GM23338 (cell line): ENCODE data around the gene CMTR1. TPM values are rescaled to one million over a fixed set of nuclear protein-coding genes. Genes with fewer than 3 reads are reported as not detected.

Experiments used
- ATAC-seq: fragments of 200-7000 bp; cut with Tn5 transposase; 3 replicates; pipeline ENCODE4 v1.9.1; 2020
- DNase-seq: peaks from one replicate; pipeline ENCODE4 v3.0.0-alpha.2; 2015; ENCODE audit warnings: low spot score
- H2AFZ ChIP-seq: fragments of 200-600 bp; sonication (generic); 2 replicates; pipeline ENCODE4 v1.8.0; 2016; ENCODE audit warnings: antibody characterized with exemption, mild to moderate bottlenecking, moderate library complexity
- H3F3A ChIP-seq: fragments of 200-600 bp; sonication (generic); replicated peaks from 2 replicates; pipeline ENCODE4 v1.8.0; 2017; ENCODE audit warnings: antibody characterized with exemption, mixed run types, low read depth
- H3K27ac ChIP-seq: fragments of 200-600 bp; sonication (generic); 2 replicates; pipeline ENCODE4 v1.6.1; 2016; ENCODE audit warnings: low read depth
- H3K27me3 ChIP-seq: fragments of 200-600 bp; sonication (generic); 2 replicates; pipeline ENCODE4 v1.8.0; 2016; ENCODE audit warnings: mild to moderate bottlenecking, mixed run types, moderate library complexity; ENCODE audit not compliant: insufficient read depth
- H3K36me3 ChIP-seq: fragments of 200-600 bp; sonication (generic); 2 replicates; pipeline ENCODE4 v1.8.0; 2016; ENCODE audit warnings: mild to moderate bottlenecking; ENCODE audit not compliant: insufficient read depth
- H3K4me1 ChIP-seq: fragments of 200-600 bp; sonication (generic); 2 replicates; pipeline ENCODE4 v1.8.0; 2016; ENCODE audit warnings: mild to moderate bottlenecking, moderate library complexity; ENCODE audit not compliant: insufficient read depth
- H3K4me2 ChIP-seq: fragments of 200-600 bp; sonication (generic); 2 replicates; pipeline ENCODE4 v1.7.1; 2017; ENCODE audit warnings: mixed run types
- H3K4me3 ChIP-seq: fragments of 200-600 bp; sonication (generic); 2 replicates; pipeline ENCODE4 v1.6.1; 2016; ENCODE audit warnings: mixed run types
- H3K79me2 ChIP-seq: fragments of 200-600 bp; sonication (generic); replicated peaks from 2 replicates; pipeline ENCODE4 v1.8.0; 2017; ENCODE audit warnings: mild to moderate bottlenecking; ENCODE audit not compliant: insufficient read depth
- H3K9me2 ChIP-seq: fragments of 200-600 bp; sonication (generic); 2 replicates; pipeline ENCODE4 v1.8.0; 2017; ENCODE audit not compliant: insufficient read depth
- H4K20me1 ChIP-seq: fragments of 200-600 bp; sonication (generic); replicated peaks from 2 replicates; pipeline ENCODE4 v1.8.0; 2017; ENCODE audit warnings: mild to moderate bottlenecking; ENCODE audit not compliant: insufficient read depth
- H3K27ac Mint-ChIP-seq: 2 replicates; pipeline ENCODE4 v1.8.0; 2020; ENCODE audit warnings: inconsistent platforms, mild to moderate bottlenecking, moderate library complexity, mixed read lengths
- H3K27me3 Mint-ChIP-seq: 3 replicates; pipeline ENCODE4 v1.8.0; 2022; ENCODE audit warnings: low read depth, mild to moderate bottlenecking, moderate library complexity, mixed read lengths, inconsistent platforms; ENCODE audit not compliant: insufficient read depth, poor library complexity
- H3K36me3 Mint-ChIP-seq: 3 replicates; pipeline ENCODE4 v1.8.0; 2021; ENCODE audit warnings: low read depth, mild to moderate bottlenecking, inconsistent platforms, moderate library complexity, mixed read lengths
- H3K4me1 Mint-ChIP-seq: 3 replicates; pipeline ENCODE4 v1.8.0; 2020; ENCODE audit warnings: mild to moderate bottlenecking, inconsistent platforms, mixed read lengths
- H3K4me3 Mint-ChIP-seq: 3 replicates; pipeline ENCODE4 v1.8.0; 2021; ENCODE audit warnings: moderate library complexity, mild to moderate bottlenecking, inconsistent platforms, mixed read lengths
- H3K9me3 Mint-ChIP-seq: 3 replicates; pipeline ENCODE4 v1.8.0; 2020; ENCODE audit warnings: moderate library complexity, mild to moderate bottlenecking, inconsistent platforms, mixed read lengths
- EZH2 ChIP-seq: fragments of 200-600 bp; sonication (generic); IDR thresholded peaks from one replicate; pipeline ENCODE4 v1.8.0; 2017; ENCODE audit warnings: antibody characterized with exemption, mild to moderate bottlenecking, low read depth; ENCODE audit not compliant: unreplicated experiment
- EZH2phosphoT487 ChIP-seq: fragments of 200-600 bp; sonication (generic); IDR thresholded peaks from one replicate; pipeline ENCODE4 v1.8.1; 2018; ENCODE audit warnings: antibody characterized with exemption; ENCODE audit not compliant: unreplicated experiment
- JUNB ChIP-seq: IDR thresholded peaks from one replicate; pipeline ENCODE4 v1.6.1; 2016; ENCODE audit warnings: antibody characterized with exemption; ENCODE audit not compliant: unreplicated experiment
- NANOG ChIP-seq: IDR thresholded peaks from 2 replicates; pipeline ENCODE4 v1.6.1; 2016; ENCODE audit warnings: antibody characterized with exemption, borderline replicate concordance
- POLR2AphosphoS5 ChIP-seq: IDR thresholded peaks from 2 replicates; pipeline ENCODE4 v1.6.1; 2016; ENCODE audit warnings: antibody characterized with exemption, low read depth
- ZNF114 ChIP-seq: fragments of 250-450 bp; sonication (Bioruptor Pico); IDR thresholded peaks from 2 replicates; pipeline ENCODE4 v1.5.0; 2020; ENCODE audit warnings: mild to moderate bottlenecking, moderate library complexity
- polyA plus RNA-seq: library from polyadenylated mRNA; unstranded; fragments of >200 nt; fragmentation: Nextera tagmentation; extraction: Ambion mirVana; gene quantifications from 2 replicates; pipeline ENCODE4 v1.2.1, GENCODE V29; 2016
- total RNA-seq: library from RNA; depleted of rRNA; stranded (reverse); fragments of >200 nt; shearing (Covaris generic); gene quantifications from 2 replicates; pipeline ENCODE4 v1.2.3, GENCODE V29; 2014
- TF ChIP-seq, protein P1 (sequence below), 2 experiments: fragments of 200-600 bp in 1 of 2; sonication (generic) in 1 of 2; conservative IDR thresholded peaks; 2 replicates each; pipeline versions ENCODE4 v1.5.1 to v1.6.1; 2016 to 2017; ENCODE audit warnings: antibody characterized with exemption in 2 of 2, low read depth in 2 of 2, mild to moderate bottlenecking in 2 of 2, moderate library complexity in 1 of 2
- TF ChIP-seq, protein P2 (sequence below): fragments of 250-450 bp; sonication (Bioruptor Pico); IDR thresholded peaks from 2 replicates; pipeline ENCODE4 v1.5.0; 2020; ENCODE audit warnings: mild to moderate bottlenecking, moderate library complexity
- TF ChIP-seq, protein P3 (sequence below): IDR thresholded peaks from 2 replicates; pipeline ENCODE4 v1.6.1; 2016; ENCODE audit warnings: antibody characterized with exemption

Gene CMTR1
- total and polyA plus RNA-seq, 2 experiments from 2014 or later = 7.3 to 36.4 TPM

DNA sequence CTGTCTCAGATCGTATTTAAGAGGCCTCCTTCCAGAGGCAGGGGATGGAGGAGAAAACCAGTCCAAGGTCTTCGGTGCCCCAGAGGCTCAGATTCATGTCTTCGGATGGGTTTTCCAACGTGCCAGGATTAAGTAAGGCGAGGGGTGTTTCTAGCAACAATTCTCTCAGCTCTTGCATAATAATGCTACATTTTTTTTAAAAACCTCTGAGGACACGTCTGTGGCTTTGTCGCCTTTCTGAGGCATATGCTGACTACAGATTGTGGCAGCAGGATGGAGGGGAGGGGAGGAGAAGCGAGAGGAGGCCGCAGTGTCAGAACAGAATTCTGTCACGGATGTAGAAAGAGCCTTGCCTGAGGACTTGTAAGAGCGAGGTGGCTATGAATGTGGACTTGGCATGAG is 84.4 kb downstream of the CMTR1 start (continued):
- TF ChIP-seq, protein P1, sequence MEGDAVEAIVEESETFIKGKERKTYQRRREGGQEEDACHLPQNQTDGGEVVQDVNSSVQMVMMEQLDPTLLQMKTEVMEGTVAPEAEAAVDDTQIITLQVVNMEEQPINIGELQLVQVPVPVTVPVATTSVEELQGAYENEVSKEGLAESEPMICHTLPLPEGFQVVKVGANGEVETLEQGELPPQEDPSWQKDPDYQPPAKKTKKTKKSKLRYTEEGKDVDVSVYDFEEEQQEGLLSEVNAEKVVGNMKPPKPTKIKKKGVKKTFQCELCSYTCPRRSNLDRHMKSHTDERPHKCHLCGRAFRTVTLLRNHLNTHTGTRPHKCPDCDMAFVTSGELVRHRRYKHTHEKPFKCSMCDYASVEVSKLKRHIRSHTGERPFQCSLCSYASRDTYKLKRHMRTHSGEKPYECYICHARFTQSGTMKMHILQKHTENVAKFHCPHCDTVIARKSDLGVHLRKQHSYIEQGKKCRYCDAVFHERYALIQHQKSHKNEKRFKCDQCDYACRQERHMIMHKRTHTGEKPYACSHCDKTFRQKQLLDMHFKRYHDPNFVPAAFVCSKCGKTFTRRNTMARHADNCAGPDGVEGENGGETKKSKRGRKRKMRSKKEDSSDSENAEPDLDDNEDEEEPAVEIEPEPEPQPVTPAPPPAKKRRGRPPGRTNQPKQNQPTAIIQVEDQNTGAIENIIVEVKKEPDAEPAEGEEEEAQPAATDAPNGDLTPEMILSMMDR (conservative IDR thresholded peaks at IDR 0.05; ENCODE audit: low read depth in 2 of 2) = no peak
- TF ChIP-seq ZNF114 (CRISPR knock-in tag) (no peak), EZH2 (no peak)

DNA sequence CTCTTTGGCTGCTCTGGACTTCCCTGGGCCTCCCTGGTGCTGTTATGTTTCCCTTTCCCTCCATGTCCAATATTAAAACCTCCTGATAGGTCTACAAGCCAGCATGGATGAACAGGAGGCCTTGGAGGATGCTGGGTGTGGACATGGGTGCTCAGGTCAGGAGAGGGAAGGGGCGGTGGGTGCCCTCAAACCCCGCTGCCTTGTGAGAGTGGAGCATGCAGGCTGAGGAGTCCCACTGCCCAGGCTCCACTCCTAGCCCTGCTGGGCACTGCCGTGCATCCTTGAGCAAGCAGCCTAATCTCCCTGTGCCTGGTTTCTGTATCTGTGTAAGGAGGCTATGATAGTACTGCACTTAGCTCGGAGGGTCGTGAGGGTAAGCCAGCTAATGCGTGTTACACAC is 85.1 kb downstream of the CMTR1 start:
- H3K4me3 ChIP-seq = no peak overlapping the region
- Mint-ChIP-seq H3K9me3 (no peaks in the 10 kb centered on the region; the same call in 2 of the 3 replicates), H3K27ac (no peak overlapping the region), H3K4me3 (no peak overlapping the region), H3K4me1 (peaks cover 43% of the 10 kb centered on the region), H3K36me3 (no peaks in the 10 kb centered on the region), H3K27me3 (peaks cover 17% of the 10 kb centered on the region)
- H3K4me1 ChIP-seq = peaks cover 34% of the 10 kb centered on the region
- DNase-seq = no peak
- peaks cover 16% of the 10 kb centered on the region for H3K27me3 ChIP-seq
- H3F3A ChIP-seq = no peaks in the 10 kb centered on the region
- no peaks in the 10 kb centered on the region for H3K9me2 ChIP-seq
- H2AFZ ChIP-seq = no peak overlapping the region
- TF ChIP-seq JUNB (no peak), ZNF114 (CRISPR knock-in tag) (no peak)
- H3K4me2 ChIP-seq = no peak overlapping the region
- no peaks in the 10 kb centered on the region for H3K79me2 ChIP-seq
- H4K20me1 ChIP-seq = no peaks in the 10 kb centered on the region
- no peaks in the 10 kb centered on the region; the same call in 1 of the 2 replicates for H3K36me3 ChIP-seq
- no peak overlapping the region for H3K27ac ChIP-seq
- ATAC-seq = no peak

DNA sequence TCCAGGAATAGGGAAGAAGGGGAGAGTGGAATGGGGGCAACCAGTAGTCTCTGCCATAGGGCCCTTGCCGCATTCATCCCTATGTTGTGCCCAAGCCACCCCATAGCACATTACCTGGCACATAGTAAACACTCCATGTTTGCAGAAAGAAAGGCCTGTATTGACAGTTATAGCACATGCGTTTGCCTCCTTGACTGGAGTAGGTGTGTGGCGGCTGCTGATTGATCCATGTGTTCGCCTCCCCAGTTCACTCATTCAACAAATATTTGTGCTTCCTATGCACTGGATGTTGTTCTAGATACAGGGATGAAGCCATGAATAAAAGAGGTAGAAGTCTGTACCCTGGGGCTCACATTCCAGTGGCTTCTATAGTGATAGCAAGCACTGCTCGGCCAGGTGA is 86.4 kb downstream of the CMTR1 start:
- Mint-ChIP-seq H3K4me1 (peaks cover 30% of the 10 kb centered on the region), H3K27ac (no peak overlapping the region), H3K9me3 (no peaks in the 10 kb centered on the region; the same call in 2 of the 3 replicates), H3K36me3 (no peaks in the 10 kb centered on the region), H3K4me3 (no peak overlapping the region), H3K27me3 (peaks cover 10% of the 10 kb centered on the region)
- H3K4me2 ChIP-seq = no peak overlapping the region
- H3F3A ChIP-seq = no peaks in the 10 kb centered on the region
- 0 out of 2 replicates have a peak, but pooled peaks cover under 1% of the 10 kb centered on the region for H4K20me1 ChIP-seq
- no peaks in the 10 kb centered on the region for H3K9me2 ChIP-seq
- no peaks in the 10 kb centered on the region for H3K79me2 ChIP-seq
- no peak overlapping the region for H2AFZ ChIP-seq
- H3K36me3 ChIP-seq = no peaks in the 10 kb centered on the region; the same call in 1 of the 2 replicates
- DNase-seq (no peak), ATAC-seq (no peak)
- peaks cover 22% of the 10 kb centered on the region for H3K4me1 ChIP-seq
- no peak overlapping the region for H3K27ac ChIP-seq
- no peak overlapping the region for H3K4me3 ChIP-seq
- H3K27me3 ChIP-seq = peaks cover 3% of the 10 kb centered on the region
- TF ChIP-seq NANOG (no peak), JUNB (no peak), POLR2AphosphoS5 (no peak), EZH2phosphoT487 (no peak)
- TF ChIP-seq, protein P2, sequence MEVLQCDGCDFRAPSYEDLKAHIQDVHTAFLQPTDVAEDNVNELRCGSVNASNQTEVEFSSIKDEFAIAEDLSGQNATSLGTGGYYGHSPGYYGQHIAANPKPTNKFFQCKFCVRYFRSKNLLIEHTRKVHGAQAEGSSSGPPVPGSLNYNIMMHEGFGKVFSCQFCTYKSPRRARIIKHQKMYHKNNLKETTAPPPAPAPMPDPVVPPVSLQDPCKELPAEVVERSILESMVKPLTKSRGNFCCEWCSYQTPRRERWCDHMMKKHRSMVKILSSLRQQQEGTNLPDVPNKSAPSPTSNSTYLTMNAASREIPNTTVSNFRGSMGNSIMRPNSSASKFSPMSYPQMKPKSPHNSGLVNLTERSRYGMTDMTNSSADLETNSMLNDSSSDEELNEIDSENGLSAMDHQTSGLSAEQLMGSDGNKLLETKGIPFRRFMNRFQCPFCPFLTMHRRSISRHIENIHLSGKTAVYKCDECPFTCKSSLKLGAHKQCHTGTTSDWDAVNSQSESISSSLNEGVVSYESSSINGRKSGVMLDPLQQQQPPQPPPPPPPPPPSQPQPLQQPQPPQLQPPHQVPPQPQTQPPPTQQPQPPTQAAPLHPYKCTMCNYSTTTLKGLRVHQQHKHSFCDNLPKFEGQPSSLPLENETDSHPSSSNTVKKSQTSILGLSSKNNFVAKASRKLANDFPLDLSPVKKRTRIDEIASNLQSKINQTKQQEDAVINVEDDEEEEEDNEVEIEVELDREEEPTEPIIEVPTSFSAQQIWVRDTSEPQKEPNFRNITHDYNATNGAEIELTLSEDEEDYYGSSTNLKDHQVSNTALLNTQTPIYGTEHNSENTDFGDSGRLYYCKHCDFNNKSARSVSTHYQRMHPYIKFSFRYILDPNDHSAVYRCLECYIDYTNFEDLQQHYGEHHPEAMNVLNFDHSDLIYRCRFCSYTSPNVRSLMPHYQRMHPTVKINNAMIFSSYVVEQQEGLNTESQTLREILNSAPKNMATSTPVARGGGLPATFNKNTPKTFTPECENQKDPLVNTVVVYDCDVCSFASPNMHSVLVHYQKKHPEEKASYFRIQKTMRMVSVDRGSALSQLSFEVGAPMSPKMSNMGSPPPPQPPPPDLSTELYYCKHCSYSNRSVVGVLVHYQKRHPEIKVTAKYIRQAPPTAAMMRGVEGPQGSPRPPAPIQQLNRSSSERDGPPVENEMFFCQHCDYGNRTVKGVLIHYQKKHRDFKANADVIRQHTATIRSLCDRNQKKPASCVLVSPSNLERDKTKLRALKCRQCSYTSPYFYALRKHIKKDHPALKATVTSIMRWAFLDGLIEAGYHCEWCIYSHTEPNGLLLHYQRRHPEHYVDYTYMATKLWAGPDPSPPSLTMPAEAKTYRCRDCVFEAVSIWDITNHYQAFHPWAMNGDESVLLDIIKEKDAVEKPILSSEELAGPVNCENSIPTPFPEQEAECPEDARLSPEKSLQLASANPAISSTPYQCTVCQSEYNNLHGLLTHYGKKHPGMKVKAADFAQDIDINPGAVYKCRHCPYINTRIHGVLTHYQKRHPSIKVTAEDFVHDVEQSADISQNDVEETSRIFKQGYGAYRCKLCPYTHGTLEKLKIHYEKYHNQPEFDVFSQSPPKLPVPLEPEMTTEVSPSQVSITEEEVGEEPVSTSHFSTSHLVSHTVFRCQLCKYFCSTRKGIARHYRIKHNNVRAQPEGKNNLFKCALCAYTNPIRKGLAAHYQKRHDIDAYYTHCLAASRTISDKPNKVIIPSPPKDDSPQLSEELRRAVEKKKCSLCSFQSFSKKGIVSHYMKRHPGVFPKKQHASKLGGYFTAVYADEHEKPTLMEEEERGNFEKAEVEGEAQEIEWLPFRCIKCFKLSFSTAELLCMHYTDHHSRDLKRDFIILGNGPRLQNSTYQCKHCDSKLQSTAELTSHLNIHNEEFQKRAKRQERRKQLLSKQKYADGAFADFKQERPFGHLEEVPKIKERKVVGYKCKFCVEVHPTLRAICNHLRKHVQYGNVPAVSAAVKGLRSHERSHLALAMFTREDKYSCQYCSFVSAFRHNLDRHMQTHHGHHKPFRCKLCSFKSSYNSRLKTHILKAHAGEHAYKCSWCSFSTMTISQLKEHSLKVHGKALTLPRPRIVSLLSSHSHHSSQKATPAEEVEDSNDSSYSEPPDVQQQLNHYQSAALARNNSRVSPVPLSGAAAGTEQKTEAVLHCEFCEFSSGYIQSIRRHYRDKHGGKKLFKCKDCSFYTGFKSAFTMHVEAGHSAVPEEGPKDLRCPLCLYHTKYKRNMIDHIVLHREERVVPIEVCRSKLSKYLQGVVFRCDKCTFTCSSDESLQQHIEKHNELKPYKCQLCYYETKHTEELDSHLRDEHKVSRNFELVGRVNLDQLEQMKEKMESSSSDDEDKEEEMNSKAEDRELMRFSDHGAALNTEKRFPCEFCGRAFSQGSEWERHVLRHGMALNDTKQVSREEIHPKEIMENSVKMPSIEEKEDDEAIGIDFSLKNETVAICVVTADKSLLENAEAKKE (CRISPR knock-in tag) = no peak
- TF ChIP-seq, protein P3, sequence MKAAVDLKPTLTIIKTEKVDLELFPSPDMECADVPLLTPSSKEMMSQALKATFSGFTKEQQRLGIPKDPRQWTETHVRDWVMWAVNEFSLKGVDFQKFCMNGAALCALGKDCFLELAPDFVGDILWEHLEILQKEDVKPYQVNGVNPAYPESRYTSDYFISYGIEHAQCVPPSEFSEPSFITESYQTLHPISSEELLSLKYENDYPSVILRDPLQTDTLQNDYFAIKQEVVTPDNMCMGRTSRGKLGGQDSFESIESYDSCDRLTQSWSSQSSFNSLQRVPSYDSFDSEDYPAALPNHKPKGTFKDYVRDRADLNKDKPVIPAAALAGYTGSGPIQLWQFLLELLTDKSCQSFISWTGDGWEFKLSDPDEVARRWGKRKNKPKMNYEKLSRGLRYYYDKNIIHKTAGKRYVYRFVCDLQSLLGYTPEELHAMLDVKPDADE = no peak
- TF ChIP-seq, protein P1 (conservative IDR thresholded peaks at IDR 0.05; ENCODE audit: low read depth in 2 of 2) = no peak
